GM12891 (cell line): Measurements from ENCODE around the gene NUBP2.

ENCODE experiments used
- POLR2A ChIP-seq: IDR thresholded peaks from 2 replicates; pipeline ENCODE4 v1.6.1; 2011; ENCODE audit warnings: low read depth, low read length, control low read depth
- SPI1 ChIP-seq: IDR thresholded peaks from 2 replicates; pipeline ENCODE4 v1.6.1; 2011; ENCODE audit warnings: low read depth, low read length, control low read depth

DNA sequence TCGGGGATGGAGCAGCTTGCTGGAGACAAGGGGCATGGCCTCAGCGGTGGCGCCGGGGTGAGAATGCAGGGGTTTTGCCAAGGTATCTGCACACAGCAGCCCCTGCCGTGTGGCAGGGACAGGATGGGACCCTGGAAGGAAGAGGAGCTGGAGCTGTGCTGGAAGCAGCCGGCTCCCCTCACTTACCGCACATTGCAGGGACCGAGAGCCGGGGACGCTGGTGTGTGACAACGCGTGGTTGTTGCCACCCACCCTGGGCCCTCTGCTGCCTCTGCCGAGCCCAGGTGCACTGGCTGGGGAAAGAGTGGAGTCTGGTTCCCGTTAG lies 3.0 kb downstream of the NUBP2 start:
- TF ChIP-seq SPI1 (no peak), POLR2A (no peak)
